MG63 (cell line): Measurements from ENCODE around the gene MED17. TPM values are rescaled to one million over a fixed set of nuclear protein-coding genes. Genes with fewer than 3 reads are reported as not detected.
A peak's percentile ranks its signal among the peaks of the same experiment; 100 is the strongest.
"Not testable (repeated sequence)": the region's sequence is repeated elsewhere in the genome, so short reads cannot be mapped to it uniquely, and the experiment has no call there.

Experiments
- DNase-seq: peaks from one replicate; pipeline ENCODE4 v3.0.0-alpha.2; 2020
- H3K27me3 ChIP-seq: fragments of 250-450 bp; sonication (Bioruptor Pico); 2 replicates; pipeline ENCODE4 v1.5.1; 2020; ENCODE audit warnings: mild to moderate bottlenecking, moderate library complexity
- H3K36me3 ChIP-seq: fragments of 250-450 bp; sonication (Bioruptor Pico); 2 replicates; pipeline ENCODE4 v1.5.1; 2020; ENCODE audit warnings: mild to moderate bottlenecking, moderate library complexity
- H3K4me3 ChIP-seq: fragments of 250-450 bp; sonication (Bioruptor Pico); 2 replicates; pipeline ENCODE4 v1.5.1; 2020; ENCODE audit warnings: mild to moderate bottlenecking, moderate library complexity
- H3K9me3 ChIP-seq: fragments of 250-450 bp; sonication (Bioruptor Pico); 2 replicates; pipeline ENCODE4 v1.5.1; 2020; ENCODE audit warnings: mild to moderate bottlenecking, moderate library complexity
- total RNA-seq: library from RNA; depleted of rRNA; stranded (reverse); fragments of >200 nt; shearing (Covaris generic); gene quantifications from 2 replicates; pipeline ENCODE4 v1.2.3, GENCODE V29; 2014; ENCODE audit warnings: low replicate concordance; rRNA removed

The MED17 gene, protein sequence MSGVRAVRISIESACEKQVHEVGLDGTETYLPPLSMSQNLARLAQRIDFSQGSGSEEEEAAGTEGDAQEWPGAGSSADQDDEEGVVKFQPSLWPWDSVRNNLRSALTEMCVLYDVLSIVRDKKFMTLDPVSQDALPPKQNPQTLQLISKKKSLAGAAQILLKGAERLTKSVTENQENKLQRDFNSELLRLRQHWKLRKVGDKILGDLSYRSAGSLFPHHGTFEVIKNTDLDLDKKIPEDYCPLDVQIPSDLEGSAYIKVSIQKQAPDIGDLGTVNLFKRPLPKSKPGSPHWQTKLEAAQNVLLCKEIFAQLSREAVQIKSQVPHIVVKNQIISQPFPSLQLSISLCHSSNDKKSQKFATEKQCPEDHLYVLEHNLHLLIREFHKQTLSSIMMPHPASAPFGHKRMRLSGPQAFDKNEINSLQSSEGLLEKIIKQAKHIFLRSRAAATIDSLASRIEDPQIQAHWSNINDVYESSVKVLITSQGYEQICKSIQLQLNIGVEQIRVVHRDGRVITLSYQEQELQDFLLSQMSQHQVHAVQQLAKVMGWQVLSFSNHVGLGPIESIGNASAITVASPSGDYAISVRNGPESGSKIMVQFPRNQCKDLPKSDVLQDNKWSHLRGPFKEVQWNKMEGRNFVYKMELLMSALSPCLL
- total RNA-seq = 27.1 and 33.3 TPM in 2 replicates

DNA sequence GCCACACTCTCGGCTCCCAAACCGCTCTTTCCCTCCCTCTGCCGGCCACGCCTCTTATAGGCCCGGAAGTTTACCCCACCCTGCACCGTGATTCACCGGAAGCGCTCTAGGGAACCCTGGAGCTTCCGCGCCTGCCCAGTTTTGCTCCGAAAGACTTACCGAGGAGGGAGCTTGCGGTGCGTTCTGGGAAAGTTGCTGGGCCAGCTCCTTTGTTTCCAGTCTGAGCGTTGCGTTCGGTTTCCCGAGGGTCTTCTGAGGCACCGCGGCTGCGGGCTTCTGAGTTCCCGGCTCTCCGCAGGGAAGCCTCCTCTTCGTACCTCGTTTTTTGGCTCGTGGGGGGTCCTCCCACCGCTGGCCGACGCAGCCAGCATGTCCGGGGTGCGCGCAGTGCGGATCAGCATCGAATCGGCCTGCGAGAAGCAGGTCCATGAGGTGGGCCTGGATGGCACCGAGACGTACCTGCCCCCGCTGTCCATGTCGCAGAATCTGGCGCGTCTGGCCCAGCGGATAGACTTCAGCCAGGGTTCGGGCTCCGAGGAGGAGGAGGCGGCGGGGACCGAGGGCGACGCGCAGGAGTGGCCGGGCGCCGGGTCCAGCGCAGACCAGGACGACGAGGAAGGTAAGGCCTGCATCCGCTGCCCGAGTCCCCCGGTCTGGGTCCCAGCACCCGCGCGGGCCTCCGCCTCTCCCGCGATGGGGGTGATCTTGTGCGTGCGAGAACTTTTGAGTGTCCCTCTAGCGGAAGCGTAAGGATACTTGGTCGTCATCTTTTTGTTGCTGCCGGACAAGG is at the start of gene MED17:
MED17 (plus strand) TSS at position 138 of the 790 bp plus-strand sequence; CDS start at position 370, 232 bp downstream.
- Histone ChIP-seq H3K4me3 (peak within 1 kb of the TSS; percentile 72), H3K27me3 (no peaks in the 10 kb centered on the region), H3K9me3 (no peaks in the 10 kb centered on the region), H3K36me3 (peaks cover 18% of the 10 kb centered on the region)
- peak; percentile 92 for DNase-seq

DNA sequence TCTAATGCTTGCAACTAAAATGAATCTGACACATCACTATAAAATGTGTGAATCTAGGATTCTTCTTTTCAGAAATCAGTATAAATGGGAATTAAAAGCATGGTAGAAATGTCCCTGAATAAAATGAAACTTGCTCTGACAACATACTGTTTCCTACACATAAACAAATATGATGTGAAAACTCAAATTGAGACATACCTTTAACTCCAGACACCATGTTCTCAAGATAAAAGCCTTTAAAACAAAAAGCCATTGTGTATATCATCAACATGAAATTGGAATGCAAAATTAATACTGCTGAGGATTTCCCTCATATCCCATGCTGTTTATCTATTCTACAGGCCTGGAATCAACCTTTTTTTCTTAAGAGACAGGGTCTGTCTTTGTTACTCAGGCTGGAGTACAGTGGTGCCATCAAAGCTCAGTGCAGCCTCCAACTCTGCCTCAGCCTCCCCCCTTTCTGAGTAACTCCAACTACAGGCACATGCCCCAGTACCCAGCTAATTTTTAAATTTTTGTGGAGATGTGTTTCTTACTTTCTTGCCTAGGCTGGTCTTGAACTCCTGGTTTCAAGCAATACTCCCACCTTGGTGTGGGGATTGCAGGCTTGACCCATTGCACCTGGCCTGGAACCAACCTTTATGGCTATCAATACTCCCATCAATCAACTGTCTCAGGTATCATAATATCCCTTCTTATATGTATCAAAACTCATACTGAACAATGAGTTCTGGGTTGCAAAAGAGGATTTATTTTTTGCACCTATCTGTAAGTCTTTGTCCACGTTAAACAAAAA is 49.5 kb upstream of the MED17 start:
- no peaks in the 10 kb centered on the region for H3K27me3 ChIP-seq
- H3K36me3 ChIP-seq = peaks cover 99% of the 10 kb centered on the region
- no peak overlapping the region for H3K4me3 ChIP-seq
- no peak for DNase-seq
- no peaks in the 10 kb centered on the region for H3K9me3 ChIP-seq

DNA sequence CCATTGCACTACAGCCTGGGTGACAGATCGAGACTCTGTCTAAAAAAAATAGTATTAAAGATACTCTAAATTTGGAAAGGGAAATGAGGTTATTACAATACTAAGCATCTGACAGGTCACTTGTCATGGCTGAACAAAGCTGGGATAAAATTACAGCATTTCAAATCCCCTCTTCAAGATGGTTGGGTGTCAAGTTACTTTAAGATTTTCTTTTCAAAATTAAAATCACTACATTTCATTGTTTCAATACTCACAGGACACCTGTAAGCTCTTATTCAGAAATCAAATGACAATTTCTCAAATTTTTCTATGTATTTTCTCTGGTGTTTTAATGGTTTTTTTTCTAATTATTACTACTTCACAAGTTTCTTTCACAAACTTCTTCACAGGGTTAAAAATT is 48.5 kb upstream of the MED17 start:
- Histone ChIP-seq H3K9me3 (no peaks in the 10 kb centered on the region; the same call in 1 of the 2 replicates), H3K27me3 (no peaks in the 10 kb centered on the region), H3K4me3 (peak overlapping the region; percentile 99; the same call in 1 of the 2 replicates), H3K36me3 (peaks cover 99% of the 10 kb centered on the region)
- no peak for DNase-seq

DNA sequence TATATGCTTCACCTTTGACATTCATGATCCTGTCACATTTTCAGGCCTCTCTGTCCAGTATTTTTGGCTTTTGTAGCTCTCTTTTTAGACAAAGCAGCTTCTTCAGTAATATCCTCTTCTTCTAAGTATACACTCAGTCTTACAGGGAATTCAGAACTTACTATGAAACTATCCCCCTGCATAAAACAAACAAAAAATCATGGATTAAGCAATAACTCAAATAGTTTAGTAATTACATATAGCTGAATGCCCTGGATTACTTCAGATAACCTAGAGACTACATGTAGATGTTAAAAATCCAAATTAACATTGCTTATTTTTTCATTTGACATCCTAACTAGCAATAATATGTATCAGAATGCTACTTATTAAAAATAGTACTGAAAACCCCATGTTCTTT is 48.0 kb upstream of the MED17 start:
- peak overlapping the region; percentile 99 for H3K4me3 ChIP-seq
- H3K27me3 ChIP-seq = no peaks in the 10 kb centered on the region
- H3K36me3 ChIP-seq = peaks cover 99% of the 10 kb centered on the region
- DNase-seq = no peak
- no peaks in the 10 kb centered on the region; the same call in 1 of the 2 replicates for H3K9me3 ChIP-seq

DNA sequence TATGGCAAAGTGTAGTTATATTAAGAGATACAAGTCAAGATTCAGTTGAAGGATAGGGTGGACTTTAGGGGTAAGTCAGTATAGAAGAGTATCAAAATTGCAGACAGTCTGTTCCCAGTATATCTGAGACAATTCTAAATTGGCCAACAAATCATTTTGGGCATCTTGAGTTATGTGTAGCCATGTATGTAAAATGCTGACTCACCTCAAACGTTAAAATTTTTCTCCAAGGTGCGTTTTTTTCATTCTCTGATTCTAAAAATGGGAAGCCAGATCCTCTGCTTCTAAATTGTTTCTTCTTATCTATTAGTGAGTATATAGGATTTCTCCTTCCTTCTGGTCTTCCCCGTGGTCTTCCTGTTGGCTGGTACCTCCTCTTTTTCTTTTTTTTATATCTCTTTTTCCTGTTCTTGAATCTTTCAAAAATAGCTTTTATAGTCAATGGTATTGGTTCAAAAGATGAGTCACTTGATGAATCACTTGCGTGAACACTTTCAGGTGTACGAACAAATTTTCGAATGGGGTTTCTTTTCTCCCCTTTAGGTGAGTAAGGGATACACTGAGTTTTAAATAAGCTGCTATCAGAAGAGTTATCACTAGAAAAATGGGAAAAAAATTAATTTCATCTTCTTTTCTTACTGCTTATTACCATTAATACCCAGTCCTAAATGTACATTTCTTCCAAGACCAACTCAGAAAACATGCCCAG is 46.0 kb upstream of the MED17 start:
- no peak for DNase-seq
- Histone ChIP-seq H3K27me3 (no peaks in the 10 kb centered on the region), H3K36me3 (peaks cover 80% of the 10 kb centered on the region), H3K9me3 (no peaks in the 10 kb centered on the region; the same call in 1 of the 2 replicates), H3K4me3 (peak overlapping the region; percentile 99)

DNA sequence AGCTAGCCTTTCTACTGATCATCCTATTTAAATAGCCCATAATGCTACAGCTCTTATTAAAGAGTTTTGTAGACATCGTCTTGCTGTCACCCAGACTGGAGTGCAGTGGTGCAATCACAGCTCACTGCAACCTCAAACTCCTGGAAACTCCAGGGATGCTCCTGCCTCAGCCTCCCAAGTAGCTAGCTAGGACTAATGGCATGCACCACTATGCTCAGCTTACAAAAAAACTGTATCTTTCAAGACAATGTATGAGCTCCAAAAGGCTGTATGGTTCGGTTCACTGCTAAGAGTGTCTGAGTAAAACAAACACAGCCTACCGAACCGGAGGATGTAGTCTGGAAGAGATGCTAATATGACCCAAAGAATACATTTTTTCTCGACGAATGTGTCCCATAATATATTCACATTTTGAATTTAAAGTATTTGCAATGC is 45.4 kb upstream of the MED17 start:
- H3K27me3 ChIP-seq = no peaks in the 10 kb centered on the region
- no peaks in the 10 kb centered on the region; the same call in 1 of the 2 replicates for H3K9me3 ChIP-seq
- peak overlapping the region; percentile 99 for H3K4me3 ChIP-seq
- H3K36me3 ChIP-seq = peaks cover 75% of the 10 kb centered on the region
- no peak for DNase-seq

DNA sequence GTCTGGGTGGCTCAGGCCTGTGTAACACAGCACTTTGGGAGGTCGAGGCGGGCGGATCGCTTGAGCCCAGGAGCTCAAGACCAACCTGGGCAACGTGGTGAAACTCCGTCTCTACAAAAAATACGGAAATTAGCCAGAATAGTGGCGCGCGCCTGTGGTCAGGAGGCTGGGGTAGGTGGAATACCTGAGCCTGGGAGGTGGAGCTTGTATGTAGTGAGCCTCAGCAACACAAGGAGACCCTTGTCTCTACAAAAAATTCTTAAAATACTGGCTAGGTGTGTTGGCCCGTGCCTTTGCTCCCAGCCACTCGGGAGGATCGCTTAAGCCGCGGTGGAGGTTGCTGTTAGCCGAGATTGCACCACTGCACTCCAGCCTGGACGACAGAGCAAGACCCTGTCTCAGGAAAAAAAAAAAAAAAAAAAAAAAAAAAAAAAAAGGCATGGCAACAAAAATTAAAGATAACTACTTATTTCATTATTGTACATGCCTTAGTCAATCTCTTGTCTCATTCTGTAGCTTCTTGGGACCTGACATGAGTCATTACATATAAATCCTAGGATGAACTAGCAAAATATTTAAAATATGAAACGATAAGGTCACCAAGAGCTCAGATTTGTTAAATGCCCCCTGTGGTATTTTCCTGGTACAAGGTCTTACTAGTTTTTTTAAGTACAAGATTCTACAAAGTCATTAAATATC is 43.9 kb upstream of the MED17 start:
- DNase-seq = peak; percentile 26

DNA sequence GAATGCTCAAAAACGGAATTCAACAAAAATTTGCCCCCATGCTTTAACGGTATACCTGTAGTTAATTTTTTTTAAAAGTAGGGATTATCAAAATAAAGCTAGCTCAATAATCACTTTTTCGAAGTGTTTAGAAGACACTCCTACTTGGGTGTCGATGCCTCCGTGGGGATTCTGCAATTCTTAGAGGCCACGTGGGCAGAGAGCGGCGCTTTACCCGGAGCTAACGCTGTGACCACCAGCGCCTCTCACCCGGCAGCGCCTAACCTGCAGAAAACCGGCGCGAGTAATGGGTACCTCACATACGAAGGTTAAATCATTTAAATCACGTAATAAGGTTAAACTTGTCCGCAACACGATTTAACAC is 43.4 kb upstream of the MED17 start:
- Histone ChIP-seq H3K27me3 (no peaks in the 10 kb centered on the region), H3K9me3 (no peaks in the 10 kb centered on the region; the same call in 1 of the 2 replicates), H3K4me3 (peak overlapping the region; percentile 99), H3K36me3 (peaks cover 55% of the 10 kb centered on the region)
- DNase-seq = peak; percentile 69

More for the DNA sequence above, 43.9 kb upstream of the MED17 start:
- no peaks in the 10 kb centered on the region for H3K27me3 ChIP-seq
- peak overlapping the region; percentile 99 for H3K4me3 ChIP-seq
- peaks cover 60% of the 10 kb centered on the region for H3K36me3 ChIP-seq
- H3K9me3 ChIP-seq = no peaks in the 10 kb centered on the region; the same call in 1 of the 2 replicates

DNA sequence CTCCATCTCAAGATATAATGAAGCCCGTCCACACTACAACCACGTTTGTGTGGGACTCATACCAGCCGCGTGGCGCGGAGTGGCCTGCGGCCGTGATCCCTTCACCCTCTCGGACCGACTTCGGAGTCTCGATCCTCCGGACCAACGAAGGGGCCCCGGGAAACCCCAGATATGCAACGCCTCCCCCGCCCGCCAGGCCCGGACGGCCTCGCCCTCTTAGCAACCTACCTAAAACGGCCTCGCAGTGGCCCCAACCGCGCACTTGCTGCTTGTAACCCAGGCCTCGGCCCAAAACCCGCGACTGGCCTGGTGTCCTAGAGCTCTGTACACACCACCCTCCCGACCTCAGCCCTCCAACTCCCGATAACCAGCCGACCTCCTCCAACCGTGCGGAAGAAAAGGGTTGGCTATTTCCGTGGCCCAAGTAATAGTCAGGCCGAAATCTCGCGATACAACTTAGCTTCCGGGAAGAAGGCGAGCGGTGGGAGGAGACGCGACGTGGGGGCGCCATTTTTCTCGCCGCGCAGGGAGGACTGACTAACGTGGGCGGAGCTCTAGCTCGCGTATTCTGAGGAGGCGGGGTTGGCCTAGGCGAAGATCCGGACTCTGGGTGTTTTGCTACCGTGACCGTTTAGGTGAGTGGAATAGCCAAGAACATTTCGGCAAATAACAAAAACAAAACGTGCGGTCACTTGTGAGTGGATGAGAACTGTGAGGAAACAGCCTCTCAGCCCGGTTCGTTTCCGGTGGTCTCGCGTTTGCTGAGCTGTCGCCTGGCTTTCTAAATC is 42.8 kb upstream of the MED17 start, which contains the start of the genes C11orf54 and TAF1D:
C11orf54 (plus strand) TSS at position 579 of the 788 bp plus-strand sequence. CDS start 5,722 bp downstream, outside the sequence.
TAF1D (minus strand) TSS at position 402 of the 788 bp plus-strand sequence. CDS start 2,191 bp downstream, outside the sequence.
- H3K9me3 ChIP-seq = no peaks in the 10 kb centered on the region; the same call in 1 of the 2 replicates
- H3K36me3 ChIP-seq = peaks cover 49% of the 10 kb centered on the region
- H3K27me3 ChIP-seq = no peaks in the 10 kb centered on the region
- DNase-seq = peak; percentile 96
- H3K4me3 ChIP-seq = peak within 1 kb of the TSS; percentile 99

DNA sequence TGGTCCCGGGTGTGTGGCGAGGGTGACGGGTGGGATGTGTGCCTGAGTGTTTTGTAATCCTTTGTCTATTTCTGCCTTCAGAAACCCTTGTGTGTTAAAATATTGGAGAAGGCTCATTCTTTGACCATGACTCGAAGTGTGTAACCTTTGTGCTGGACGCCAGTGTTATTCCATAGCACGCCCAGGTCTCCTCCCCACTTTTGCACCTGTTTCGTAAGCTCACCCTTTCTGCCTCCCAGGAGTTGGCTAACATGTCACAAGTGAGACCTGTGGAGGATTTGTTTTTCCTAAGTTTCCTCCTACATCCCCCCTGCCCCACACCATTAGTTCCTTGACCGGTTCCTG is 42.2 kb upstream of the MED17 start:
- Histone ChIP-seq H3K4me3 (peak overlapping the region; percentile 99), H3K27me3 (no peaks in the 10 kb centered on the region), H3K9me3 (no peaks in the 10 kb centered on the region; the same call in 1 of the 2 replicates), H3K36me3 (peaks cover 43% of the 10 kb centered on the region)
- DNase-seq = no peak

DNA sequence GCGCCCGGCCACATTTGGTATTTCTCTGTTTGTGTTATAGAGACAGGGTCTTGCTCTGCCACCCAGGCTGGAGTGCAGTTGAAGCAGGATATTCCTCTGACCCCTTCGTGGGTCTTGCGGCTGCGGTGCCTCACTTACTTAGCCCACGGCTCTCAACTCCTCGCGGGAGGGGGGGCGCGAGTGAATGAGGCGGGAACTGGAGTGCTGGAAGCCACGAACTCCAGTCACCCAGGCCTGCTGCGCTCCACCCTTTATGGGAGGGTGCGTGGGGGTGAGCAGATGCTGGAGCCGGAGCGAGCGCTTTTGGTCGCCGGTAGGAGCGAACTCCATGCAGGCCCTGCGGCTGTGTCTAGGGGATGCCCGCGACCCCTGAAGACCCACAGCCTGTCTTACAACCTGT is 40.8 kb upstream of the MED17 start:
- Histone ChIP-seq H3K4me3 (no peak overlapping the region), H3K36me3 (peaks cover 29% of the 10 kb centered on the region), H3K27me3 (no peaks in the 10 kb centered on the region), H3K9me3 (no peaks in the 10 kb centered on the region; the same call in 1 of the 2 replicates)
- no peak for DNase-seq

DNA sequence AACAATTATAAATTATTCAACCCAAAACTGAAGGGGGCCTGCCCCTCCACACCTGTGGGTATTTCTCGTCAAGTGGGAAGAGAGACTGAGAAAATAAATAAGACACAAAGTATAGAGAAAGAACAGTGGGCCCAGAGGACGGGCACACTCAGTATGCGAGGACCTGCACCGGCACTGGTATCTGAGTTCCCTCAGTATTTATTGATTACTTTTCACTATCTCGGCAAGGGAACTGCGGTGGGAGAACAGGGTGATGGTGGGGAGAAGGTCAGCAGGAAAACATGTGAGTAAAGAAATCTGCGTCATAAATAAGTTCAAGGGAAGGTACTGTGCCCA is 39.4 kb upstream of the MED17 start:
- no peak overlapping the region for H3K4me3 ChIP-seq
- no peaks in the 10 kb centered on the region for H3K27me3 ChIP-seq
- no peaks in the 10 kb centered on the region; the same call in 1 of the 2 replicates for H3K9me3 ChIP-seq
- H3K36me3 ChIP-seq = peaks cover 16% of the 10 kb centered on the region
- DNase-seq = no peak

DNA sequence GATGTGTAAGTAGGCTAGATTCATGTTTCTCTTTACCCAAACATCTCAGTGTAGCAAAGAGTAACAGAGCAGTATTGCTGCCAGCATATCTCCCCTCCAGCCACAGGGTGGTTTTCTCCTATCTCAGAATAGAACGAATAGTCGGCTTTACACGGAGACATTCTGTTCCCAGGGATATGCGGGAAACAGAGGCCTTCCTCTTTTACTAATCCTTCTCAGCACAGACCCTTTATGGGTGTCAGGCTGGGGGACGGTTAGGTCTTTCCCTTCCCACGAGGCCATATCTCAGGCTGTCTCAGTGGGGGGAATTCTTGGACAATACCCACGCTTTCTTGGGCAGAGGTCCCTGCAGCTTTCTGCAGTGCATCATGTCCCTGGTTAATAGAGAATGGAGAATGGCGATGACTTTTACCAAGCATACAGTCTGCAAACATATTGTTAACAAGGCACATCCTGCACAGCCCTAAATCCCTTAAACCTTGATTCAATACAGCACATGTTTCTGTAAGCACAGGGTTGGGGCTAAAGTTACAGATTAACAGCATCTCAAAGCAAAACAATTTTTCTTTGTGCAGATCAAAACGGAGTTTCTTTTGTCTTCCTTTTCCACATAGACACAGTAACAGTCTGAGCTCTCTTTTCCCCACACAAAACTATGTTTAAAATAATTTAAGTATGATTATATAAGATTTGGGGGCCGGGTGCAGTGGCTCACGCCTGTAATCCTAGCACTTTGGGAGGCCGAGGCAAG is 38.9 kb upstream of the MED17 start:
- not testable (repeated sequence) for DNase-seq, H3K9me3 ChIP-seq, H3K4me3 ChIP-seq, H3K27me3 ChIP-seq
- peaks cover 10% of the 10 kb centered on the region for H3K36me3 ChIP-seq

DNA sequence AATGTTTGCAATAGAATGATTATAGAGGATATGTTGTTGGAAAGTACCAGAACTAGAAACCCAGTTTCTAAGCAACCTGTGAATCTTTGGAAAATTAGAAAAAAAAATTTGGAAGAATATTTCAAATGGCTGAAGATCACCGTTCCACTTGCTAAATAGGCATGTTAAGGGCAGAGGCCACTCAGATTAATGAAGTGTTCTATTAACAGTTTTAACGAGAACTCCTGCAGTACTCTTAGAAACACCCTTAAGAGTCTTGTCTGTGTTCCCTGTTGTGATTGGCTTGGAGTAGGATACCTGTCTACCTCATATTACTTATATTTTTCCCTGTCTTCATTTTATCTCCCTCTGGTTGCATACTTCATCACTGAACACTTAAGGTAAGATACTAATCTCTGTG is 38.0 kb upstream of the MED17 start:
- no peaks in the 10 kb centered on the region for H3K9me3 ChIP-seq
- DNase-seq = no peak

More for the DNA sequence above, 38.0 kb upstream of the MED17 start:
- Histone ChIP-seq H3K27me3 (no peaks in the 10 kb centered on the region), H3K36me3 (peaks cover under 1% of the 10 kb centered on the region; the same call in 1 of the 2 replicates), H3K4me3 (no peak overlapping the region)
